ENCODE results near the gene STYXL1. TPM values are rescaled to one million over a fixed set of nuclear protein-coding genes. Genes with fewer than 3 reads are reported as not detected.
A peak's percentile ranks its signal among the peaks of the same experiment; 100 is the strongest.

STYXL1 gene
- total RNA-seq, 1 donor from 2014 or later = 28.5 TPM

- Mint-ChIP-seq H3K36me3 (ENCODE audit: low read depth) (peaks cover 22% of the 10 kb centered on the region), H3K9me3 (ENCODE audit: low read depth) (no peaks in the 10 kb centered on the region), H3K27ac (ENCODE audit: unreplicated experiment) (peak overlapping the region; percentile 74), H3K4me1 (ENCODE audit: low read depth) (peaks cover 19% of the 10 kb centered on the region), H3K4me3 (ENCODE audit: unreplicated experiment) (no peak overlapping the region), H3K27me3 (ENCODE audit: low read depth) (no peaks in the 10 kb centered on the region)
- peak; percentile 56 for TF ChIP-seq CTCF (IDR thresholded peaks at IDR 0.05)
- DNase-seq (ENCODE audit: low spot score) = no peak
These were observed 21.4 kb upstream of the STYXL1 start for GRCh38 chr7:76069238-76069638.

- Mint-ChIP-seq H3K4me3 (ENCODE audit: unreplicated experiment) (no peak overlapping the region), H3K27ac (ENCODE audit: unreplicated experiment) (no peak overlapping the region), H3K36me3 (ENCODE audit: low read depth) (peaks cover 33% of the 10 kb centered on the region), H3K27me3 (ENCODE audit: low read depth) (no peaks in the 10 kb centered on the region), H3K9me3 (ENCODE audit: low read depth) (no peaks in the 10 kb centered on the region), H3K4me1 (ENCODE audit: low read depth) (peaks cover 19% of the 10 kb centered on the region)
- no peak for DNase-seq (ENCODE audit: low spot score)
- TF ChIP-seq CTCF (IDR thresholded peaks at IDR 0.05) = no peak
These were observed 19.1 kb upstream of the STYXL1 start for GRCh38 chr7:76066716-76067503.

GRCh38 chr7:76065016-76065612 is 17.3 kb upstream of the STYXL1 start:
- no peak for TF ChIP-seq CTCF (IDR thresholded peaks at IDR 0.05)
- no peak for DNase-seq (ENCODE audit: low spot score)
- no peaks in the 10 kb centered on the region for H3K27me3 Mint-ChIP-seq (ENCODE audit: low read depth)
- no peak overlapping the region for H3K27ac Mint-ChIP-seq (ENCODE audit: unreplicated experiment)
- peaks cover 19% of the 10 kb centered on the region for H3K4me1 Mint-ChIP-seq (ENCODE audit: low read depth)
- no peaks in the 10 kb centered on the region for H3K9me3 Mint-ChIP-seq (ENCODE audit: low read depth)
- peaks cover 44% of the 10 kb centered on the region for H3K36me3 Mint-ChIP-seq (ENCODE audit: low read depth)
- H3K4me3 Mint-ChIP-seq (ENCODE audit: unreplicated experiment) = no peak overlapping the region

GRCh38 chr7:76064208-76064970 is 16.6 kb upstream of the STYXL1 start:
- no peaks in the 10 kb centered on the region for H3K9me3 Mint-ChIP-seq (ENCODE audit: low read depth)
- peaks cover 49% of the 10 kb centered on the region for H3K36me3 Mint-ChIP-seq (ENCODE audit: low read depth)
- no peaks in the 10 kb centered on the region for H3K27me3 Mint-ChIP-seq (ENCODE audit: low read depth)
- DNase-seq (ENCODE audit: low spot score) = no peak
- no peak overlapping the region for H3K27ac Mint-ChIP-seq (ENCODE audit: unreplicated experiment)
- peaks cover 18% of the 10 kb centered on the region for H3K4me1 Mint-ChIP-seq (ENCODE audit: low read depth)
- TF ChIP-seq CTCF (IDR thresholded peaks at IDR 0.05) = no peak
- no peak overlapping the region for H3K4me3 Mint-ChIP-seq (ENCODE audit: unreplicated experiment)

- Mint-ChIP-seq H3K4me1 (ENCODE audit: low read depth) (peaks cover 10% of the 10 kb centered on the region), H3K27ac (ENCODE audit: unreplicated experiment) (no peak overlapping the region), H3K4me3 (ENCODE audit: unreplicated experiment) (no peak overlapping the region), H3K9me3 (ENCODE audit: low read depth) (no peaks in the 10 kb centered on the region), H3K36me3 (ENCODE audit: low read depth) (peaks cover 51% of the 10 kb centered on the region), H3K27me3 (ENCODE audit: low read depth) (no peaks in the 10 kb centered on the region)
- no peak for TF ChIP-seq CTCF (IDR thresholded peaks at IDR 0.05)
- no peak for DNase-seq (ENCODE audit: low spot score)
These were observed 15.7 kb upstream of the STYXL1 start for GRCh38 chr7:76063525-76063924.
